IPS DF 4.7 (cell line): ENCODE measurements around the gene RASSF9.

Experiments used
- DNase-seq: peaks from one replicate; pipeline ENCODE4 v3.0.0-alpha.2; 2013; ENCODE audit warnings: low spot score; ENCODE audit errors: extremely low read depth

RASSF9 gene

DNA sequence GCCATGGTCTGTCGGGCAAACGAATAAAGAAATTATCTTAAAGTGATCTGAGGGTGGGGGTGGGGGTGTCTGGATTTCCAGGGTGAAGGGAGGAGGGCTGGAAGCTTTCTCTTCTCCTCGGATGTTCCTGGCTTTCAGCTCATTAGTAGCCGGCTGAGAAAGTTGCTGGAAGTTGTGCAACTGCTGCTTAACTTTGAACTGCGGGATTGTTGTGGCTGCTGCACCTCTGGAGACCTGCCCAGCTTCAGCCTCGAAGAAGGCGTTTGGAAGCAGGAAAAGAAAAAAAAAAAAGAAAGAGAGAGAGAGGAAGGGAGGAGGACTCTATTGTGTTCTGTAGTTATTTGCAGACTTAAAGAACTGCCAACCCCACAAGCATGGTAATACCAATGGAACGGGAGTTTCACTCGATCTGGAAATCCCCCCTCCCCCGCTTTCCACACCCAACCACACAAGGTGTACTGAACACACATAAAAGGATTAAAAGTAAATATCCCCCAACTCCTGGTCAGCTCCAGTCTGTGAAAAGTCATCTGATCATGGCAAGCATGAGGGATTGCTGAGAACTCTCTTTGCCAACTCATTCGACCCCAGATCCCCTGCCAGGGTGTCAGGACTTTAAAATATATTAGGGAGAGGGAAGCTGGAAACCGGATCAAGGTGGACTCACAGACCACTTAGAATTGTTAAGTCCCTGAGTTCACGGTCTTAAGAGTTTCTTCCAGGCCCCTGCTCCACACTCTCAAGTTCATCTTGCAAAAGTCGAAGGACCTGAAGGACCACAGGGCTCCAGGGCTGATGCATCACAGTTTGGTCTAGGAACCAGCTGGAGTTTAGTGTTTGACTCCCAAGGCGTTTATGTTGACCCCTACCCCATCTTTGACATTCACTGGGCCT lies at the start of gene RASSF9:
Gene RASSF9, minus strand, starts transcription at position 213 of the 894 bp plus-strand sequence. Its CDS starts 208 bp downstream, at position 5.
- DNase-seq: no peak

DNA sequence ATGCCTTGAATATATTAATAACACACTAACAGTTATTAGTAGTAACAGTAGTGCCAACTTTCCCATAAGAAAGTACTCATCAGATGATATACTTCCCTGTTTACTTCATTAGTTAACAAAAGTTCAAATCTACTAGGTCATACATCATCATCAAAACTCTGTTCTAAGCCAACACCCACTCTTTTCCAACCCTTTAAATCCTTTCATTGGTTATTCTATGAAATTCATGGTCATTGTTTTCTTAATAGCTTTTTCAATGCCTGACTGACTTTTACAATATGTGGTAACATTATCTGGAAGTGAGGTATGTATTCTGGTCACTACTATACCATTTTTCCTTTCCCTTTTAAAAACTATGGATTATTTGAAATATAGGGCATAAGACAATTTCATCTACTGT lies 47.6 kb upstream of the RASSF9 start:
- no peak for DNase-seq

DNA sequence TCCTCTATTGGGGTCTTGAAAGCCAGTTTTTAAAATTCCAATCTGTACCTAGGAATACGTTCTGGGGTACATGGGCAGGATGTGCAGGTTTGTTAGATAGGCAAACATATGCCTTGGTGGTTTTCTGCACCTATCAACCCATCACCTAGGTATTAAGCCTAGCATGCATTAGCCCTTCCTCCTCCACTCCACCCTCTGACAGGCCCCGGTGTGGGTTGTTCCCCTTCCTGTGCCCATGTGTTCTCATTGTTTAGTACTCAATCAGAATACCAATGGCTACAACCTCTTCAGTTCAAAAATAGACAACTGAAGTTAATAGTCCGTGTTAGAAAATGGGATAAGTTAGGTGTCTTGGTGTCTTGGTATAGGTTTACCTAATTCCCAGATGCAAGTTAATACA lies 41.2 kb upstream of the RASSF9 start:
- DNase-seq: no peak

DNA sequence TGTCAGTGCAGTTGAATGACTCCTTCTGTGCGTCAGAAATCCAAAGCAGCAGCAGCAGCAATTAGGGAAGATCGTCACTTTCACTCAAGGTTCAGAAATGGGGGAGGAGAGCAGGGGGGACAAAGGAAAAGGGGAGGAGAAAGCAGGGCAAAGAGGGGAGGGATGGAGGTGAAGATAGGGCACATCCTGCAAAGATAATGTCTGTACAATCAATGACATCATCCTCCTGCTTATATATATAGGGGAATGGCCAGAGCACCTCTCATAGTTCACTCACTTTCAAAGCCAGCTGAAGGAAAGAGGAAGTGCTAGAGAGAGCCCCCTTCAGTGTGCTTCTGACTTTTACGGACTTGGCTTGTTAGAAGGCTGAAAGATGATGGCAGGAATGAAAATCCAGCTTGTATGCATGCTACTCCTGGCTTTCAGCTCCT lies 37.8 kb upstream of the RASSF9 start, which contains the start of gene NTS:
Gene NTS, plus strand, starts transcription at position 265 of the 431 bp plus-strand sequence. Its CDS starts 109 bp downstream, at position 374.
- DNase-seq: no peak

DNA sequence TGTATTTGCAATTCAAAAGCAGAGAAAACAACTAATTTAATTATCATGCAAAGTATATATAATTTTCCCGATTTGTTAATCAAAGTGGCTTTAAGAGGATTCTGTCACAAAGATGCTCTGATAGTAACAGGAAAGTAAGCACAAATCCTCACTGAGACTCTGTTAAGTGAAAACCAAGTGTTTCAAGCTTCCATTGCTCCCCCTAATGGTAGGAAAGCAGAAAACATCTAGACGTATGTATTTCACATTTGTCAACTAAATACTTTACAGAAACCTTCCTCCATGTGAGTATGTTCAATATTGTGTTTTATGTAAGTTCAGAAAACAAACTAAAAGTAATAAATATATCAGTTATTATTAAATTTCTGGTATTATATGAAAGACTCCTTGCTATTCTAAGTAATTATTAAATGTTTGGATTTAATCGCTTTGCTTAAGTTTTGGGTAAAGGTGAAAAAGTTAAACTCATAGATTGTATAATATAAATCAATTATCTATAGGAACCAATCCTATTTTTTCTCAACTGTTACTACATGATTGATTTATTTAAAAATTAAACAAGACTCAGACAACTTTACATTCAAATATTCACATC lies 36.4 kb upstream of the RASSF9 start:
- no peak for DNase-seq

DNA sequence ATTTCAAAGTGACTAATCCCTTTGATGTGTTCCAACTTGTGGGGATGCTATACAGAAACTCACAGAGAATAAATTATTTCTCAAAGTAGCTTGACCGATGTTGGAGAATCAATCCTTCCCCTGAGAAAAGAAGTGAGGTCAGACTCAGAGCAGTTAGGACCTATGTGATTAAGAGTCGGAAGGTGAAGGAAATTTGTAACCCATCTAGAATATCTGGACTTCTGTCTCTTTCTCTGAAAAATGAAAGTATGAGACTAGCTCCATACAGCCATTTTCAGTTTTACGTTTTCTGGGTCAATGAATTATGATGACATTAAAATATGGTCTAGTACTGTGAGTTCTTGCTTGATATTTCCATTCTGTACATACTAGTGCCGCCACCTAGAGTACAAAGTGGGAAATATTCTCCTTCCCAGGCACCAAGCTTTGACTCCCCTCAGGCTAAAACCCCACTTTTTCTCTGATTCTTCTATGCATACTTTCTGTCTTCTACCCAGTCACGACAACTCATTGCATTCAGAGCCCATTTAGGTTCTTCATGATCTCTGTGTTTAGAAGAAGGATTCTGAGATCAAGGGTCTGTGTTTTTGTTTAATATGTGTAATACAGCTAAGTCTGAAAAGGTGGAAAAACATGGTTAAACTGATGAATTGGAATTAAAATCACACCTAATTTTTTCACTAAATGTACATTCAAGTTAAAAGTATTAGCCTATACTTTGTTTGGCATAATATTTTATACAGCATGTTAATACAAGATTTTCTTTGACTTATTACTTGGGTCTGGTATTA lies 31.0 kb upstream of the RASSF9 start:
- DNase-seq: no peak

DNA sequence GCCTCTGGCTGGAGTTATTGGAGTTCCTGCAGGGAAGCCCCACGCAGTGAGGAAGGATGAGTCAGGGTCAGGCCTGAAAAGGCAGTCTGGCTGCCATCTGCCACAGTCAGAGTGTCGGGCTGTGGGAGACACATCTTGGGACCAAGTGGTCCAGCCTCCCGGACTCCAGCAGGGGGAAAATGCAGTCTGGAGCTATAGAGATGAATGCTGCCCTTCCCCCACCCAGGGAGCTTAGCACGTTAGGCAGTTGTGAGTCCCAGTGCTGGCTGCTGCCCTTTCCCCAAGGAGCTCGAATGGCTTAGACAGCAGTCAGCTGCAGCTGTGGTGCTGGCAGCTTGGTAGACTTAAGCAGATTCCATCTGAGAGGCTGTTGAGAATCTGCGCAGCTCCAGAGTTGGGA lies 29.7 kb upstream of the RASSF9 start:
- DNase-seq: no peak

DNA sequence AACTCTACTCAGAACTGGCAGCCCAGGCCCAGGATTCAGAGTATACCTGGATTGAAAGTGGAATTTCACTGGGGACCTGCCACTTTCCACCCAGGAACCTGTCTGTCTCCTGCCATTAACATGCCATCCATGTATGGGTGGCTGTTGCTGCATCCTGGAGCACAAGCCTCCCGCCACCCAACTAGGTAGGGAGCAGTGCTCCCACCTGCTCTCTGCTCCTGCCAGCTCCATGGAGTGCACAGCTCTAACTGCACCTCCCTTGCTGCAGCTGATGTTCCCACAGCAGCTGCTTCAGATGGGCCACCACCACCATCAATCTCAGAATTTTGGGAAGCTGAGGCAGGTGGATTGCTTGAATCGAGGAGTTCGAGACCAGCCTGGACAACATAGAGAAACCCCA lies 20.8 kb upstream of the RASSF9 start:
- DNase-seq: no peak

DNA sequence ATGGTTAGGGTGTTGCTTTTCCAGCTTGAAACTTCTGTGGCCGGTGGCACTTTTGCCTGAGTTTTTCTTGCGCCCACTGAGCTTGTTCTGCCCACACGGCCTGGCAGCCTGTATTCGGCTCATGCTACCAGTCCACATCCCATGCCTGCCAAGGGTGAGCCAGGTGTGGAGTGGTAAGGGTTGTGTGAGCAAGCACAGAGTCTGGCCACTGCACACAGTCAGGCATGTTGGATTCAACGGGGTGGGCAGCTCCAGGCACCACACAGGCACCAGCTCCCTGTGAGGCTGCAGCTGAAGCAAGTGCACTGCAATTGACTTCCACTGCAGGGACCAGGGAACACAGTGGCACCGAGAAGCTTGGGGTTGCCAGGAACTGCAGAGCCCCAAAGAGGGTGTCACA lies 19.1 kb upstream of the RASSF9 start:
- DNase-seq: no peak

DNA sequence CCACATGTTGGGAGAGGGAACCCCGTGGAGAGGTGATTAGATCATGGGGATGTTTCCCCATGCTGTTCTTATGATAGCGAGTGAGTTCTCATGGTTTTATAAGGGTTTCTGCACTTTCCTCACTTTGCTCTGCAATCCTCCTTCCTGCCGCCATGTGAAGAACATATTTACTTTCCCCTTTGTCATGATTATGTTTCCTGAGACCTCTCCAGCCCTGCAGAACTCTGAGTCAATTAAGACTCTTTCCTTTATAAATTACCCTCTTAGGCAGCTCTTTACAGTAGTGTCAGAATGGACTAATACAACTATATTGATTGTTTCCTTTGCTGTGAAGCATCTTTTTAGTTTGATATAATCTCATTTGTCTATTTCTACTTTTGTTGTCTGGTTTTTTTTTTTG lies 13.1 kb upstream of the RASSF9 start:
- no peak for DNase-seq

DNA sequence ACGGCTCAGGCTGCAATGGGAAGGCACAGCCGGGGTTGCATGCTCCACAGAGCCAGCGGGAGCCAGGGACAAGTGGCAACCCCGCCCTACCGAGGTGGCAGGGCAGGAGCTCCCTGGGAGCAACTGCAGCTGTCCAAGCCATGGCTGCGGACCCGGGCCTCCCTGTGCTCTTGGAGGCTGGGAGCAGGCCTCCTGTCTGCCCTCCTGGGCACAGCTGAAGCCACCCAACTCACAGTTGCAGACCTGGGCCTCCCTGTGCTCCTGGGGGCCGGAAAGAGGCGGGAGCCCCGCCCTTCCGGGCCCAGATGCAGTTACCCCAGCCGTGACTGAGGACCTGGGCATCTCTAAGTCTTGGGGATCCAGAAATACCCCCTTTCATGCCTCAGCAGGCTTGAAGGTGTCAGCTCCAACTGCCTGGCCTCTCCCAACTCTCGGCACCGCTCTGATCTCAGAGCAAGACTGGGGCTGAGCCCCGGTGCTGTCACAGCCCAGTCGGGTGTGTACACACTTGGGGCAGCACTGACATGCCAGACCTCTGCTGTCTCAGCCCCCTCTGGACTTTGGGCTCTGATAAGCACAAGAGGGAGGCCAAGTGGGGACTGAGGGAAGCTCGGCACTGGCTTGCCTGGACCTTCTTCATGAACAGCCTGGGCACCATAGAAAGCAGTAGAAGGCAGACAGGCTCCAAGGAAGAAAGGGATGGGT lies 7.5 kb upstream of the RASSF9 start:
- no peak for DNase-seq

DNA sequence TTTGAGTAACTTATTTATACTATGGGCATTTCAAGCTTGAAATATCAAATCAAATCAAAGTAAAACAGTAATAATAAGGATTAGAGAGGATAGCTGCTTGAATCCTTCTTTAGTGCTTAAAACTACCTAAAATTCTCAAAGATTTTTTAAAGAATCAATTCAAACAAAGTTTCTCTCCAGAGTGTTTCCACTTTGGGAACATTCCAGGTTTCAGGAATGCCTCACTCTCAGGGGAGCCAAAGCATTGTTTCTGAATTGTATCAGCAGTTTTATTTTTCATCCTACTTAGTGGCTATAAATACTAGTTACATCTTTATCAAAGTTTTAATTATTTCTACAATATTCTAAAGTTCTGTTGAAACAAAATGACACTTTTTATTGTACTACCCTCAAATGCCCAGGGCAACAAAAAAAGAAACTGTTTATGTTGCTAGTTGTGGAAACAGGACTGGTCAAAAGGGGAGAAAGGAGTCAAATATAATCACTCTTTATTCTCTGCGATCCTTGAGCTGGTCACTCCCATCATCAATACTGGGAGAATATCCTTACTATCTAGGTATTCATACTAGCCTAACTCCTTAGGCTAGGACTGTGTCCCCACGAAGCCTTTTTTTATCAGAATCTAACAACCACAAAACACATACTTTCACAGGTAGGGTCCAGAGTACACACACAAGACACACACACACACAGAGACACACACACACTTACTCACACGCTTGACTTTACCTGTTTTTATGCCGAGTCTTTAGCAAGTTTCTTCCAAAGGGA lies 598 bp downstream of the RASSF9 start:
- no peak for DNase-seq

DNA sequence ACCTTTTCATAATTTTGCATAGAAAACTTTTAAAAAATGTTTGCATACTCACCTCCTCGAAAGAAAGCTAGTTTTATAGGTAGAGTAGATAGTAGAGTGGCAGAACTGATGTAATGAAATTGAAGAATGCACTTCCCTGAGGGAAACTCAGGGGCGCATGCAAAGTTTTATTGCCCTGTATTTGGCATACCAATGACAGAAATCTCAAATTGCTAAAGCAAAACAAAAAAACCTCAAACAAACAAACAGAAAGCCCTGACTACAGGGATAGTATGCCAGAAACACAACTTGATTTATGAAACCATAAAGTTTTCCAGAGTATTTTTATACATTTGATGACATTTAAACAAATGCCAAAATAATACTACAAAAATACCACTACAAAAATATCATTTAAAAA lies 1.8 kb downstream of the RASSF9 start:
- no peak for DNase-seq

DNA sequence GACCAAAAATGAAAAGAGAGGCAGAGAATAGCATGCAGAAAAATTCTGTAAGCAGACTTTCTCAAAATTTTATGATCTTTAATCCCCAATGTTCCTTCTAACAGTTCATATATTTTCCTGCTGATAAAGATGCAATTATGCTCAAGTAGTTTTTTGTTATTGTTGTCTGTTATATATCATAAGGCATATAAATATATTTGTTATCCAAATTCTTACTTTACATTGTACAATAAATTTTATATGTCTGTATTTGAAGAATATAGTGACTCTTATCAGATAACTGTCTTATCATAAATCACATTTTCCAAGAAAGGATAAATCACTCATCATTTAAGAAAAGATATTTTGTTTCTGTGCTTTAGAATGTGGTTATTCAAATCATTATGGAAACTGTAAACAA lies 2.6 kb downstream of the RASSF9 start:
- no peak for DNase-seq

DNA sequence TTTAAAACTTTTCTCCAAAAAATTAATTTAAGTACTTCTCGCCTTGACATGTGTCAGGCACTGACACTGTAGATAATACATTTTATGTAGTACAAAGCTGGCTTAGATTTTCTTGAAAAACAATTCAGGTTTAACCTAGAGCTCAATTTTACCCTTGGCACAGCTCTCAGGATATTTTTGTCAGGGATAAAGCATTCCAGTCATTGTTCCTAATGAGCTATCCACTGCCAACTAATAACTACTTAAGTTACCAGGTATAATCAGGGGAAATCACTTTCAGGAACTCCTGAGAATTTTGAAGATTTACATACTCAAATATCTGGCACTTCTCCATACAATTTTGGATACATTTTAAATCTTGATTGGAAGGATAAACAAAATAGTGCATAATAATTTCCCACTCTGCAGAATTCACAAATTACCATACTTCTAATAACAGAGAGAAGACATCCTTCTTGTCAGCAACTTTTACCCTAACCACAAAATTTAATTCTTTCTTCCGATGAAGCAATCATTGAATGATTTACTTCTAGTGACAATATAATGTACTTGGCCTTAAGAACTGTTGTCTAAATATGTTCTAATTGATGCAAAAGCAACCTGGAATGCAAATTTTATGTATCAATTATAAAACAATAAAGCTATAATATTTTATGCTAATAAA lies 4.8 kb downstream of the RASSF9 start:
- DNase-seq: no peak

DNA sequence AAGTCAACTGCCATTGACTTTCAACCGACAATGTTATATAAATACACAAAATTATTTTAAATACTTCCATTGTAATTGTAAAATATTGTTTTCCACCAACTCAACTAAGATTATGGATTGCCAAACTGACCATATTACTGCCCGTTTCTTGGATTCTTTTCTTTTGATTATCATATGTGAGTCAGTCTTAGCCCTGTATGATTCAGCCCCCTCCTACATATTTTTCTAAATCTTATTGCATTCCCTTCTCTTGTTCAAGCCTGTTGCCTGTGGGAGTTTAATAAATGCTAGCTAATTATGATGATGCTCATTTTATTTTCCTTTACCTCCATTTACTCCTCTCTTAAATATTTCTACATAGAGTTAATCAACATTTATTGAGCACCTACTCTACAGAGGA lies 6.8 kb downstream of the RASSF9 start:
- no peak for DNase-seq

DNA sequence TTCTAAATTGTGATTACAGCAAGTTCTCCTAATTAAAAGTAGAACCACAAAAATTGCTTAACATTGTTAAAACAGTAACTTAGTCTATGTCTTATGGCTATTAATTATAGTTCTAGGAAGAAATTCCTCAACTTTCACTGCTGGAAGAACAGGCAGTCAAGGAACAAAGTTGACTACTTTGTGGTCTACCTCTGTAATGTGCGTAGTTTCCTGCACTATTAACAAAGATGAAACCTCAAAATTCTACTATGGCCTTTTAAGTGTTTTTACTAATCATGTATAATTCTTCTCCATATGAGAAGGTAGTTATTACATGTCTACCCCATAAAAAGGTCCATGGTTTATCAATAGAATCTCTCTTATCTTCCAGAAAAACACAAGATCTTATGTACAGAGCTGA lies 7.6 kb downstream of the RASSF9 start:
- DNase-seq: no peak

DNA sequence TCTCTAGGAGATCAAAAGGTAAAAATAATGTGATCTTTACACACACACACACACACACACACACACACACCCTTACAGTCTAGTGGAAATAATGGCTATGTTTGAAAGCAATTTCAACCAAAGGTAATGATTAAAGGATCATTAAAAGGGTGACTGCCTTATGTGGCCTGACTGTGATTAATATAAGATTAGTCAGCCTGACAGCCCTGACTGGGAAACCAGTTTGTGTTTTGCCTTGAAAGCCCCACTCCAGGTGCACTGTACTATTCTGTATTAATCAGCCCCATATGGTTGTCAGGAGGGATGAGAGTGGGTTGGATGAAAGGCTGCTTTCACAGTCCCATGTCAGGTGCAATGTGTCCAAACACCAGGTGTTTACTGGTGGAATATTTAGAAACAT lies 10.5 kb downstream of the RASSF9 start:
- no peak for DNase-seq

DNA sequence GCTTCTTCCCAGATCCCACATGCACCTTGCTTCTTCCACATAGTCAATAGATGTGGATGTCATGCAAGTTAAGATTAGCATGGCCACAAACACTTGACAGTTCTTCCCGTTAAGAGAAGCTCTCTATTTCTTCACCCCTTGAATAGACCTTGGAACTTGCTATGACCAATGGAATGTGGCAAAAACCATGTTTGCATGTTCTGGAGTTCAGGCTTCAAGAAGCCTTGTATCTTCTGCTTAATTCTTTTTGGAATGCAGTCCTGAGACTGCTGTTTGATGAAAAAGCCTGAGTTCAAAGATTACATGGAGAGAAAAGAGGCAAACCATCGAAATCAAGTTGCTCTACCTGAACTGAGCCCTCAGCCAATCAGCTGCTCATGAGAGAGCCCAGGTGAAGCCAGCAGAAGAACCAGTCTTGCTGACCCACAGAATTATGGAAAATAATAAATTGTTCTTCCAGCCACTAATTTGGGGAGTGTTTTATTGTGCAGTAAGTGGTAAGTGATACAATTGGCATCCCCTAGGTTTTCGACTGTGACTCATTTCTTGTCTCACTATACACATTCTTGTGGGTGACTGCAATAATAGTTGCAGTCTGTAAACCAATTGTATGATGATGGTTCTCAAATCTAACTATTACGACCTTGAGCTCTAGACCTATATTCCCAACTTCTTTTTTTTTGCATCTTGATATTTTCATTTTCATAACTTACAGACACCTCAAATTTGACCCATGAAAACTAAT lies 12.6 kb downstream of the RASSF9 start:
- no peak for DNase-seq
